ENCODE measurements around the gene ULK4. TPM values are rescaled to one million over a fixed set of nuclear protein-coding genes. Genes with fewer than 3 reads are reported as not detected.

Gene ULK4
- total and polyA plus RNA-seq, 2 of the 4 experiments (the other 2 are of a cell fraction): 2.7 to 5.0 TPM

GRCh38 chr3:41794748-41795589, 166.9 kb downstream of the ULK4 start:
- CTCF ChIA-PET: no interaction called here
- no peak for DNase-seq
- POLR2A ChIA-PET (ENCODE audit: unreplicated experiment): no interaction called here

More at GRCh38 chr3:41794748-41795589, 166.9 kb downstream of the ULK4 start:
- no peak overlapping the region for H4K8ac ChIP-seq (ENCODE audit: low read depth in 2 of 2, low read length in 2 of 2)
- dilution Hi-C loops (cut with HindIII; ENCODE audit: low sequenced_read_pairs, unreplicated experiment): no loop called here
- no peaks in the 10 kb centered on the region for H3K79me1 ChIP-seq (ENCODE audit: low read depth in 1 of 2, low read length in 2 of 2)
- H3K18ac ChIP-seq (ENCODE audit: low read depth, low read length): no peak overlapping the region
- no peak overlapping the region for H2BK5ac ChIP-seq (ENCODE audit: low read depth, low read length, poor library complexity, severe bottlenecking)
- no peak overlapping the region for H2AFZ ChIP-seq (replicated peaks; ENCODE audit: low read length, poor library complexity)
- H2BK20ac ChIP-seq (ENCODE audit: low read depth, low read length): no peak overlapping the region
- no peak overlapping the region for H3K56ac ChIP-seq (ENCODE audit: extremely low read depth, insufficient read depth, low read length)
- H4K5ac ChIP-seq (ENCODE audit: low read depth, low read length): no peak overlapping the region
- H2AK5ac ChIP-seq (ENCODE audit: low read depth, low read length): no peak overlapping the region
- H3K23ac ChIP-seq (ENCODE audit: low read depth, low read length): no peak overlapping the region
- in situ Hi-C loops (cut with MboI; ENCODE audit: low sequenced_read_pairs): no loop called here
- H3K27me3 ChIP-seq (ENCODE audit: control insufficient read depth, insufficient read depth, low read length): no peaks in the 10 kb centered on the region
- no peak overlapping the region for H3K9ac ChIP-seq (ENCODE audit: low read depth, low read length)
- H2BK15ac ChIP-seq (ENCODE audit: low read depth, low read length): no peak overlapping the region
- intact Hi-C loops (cut with micrococcal nuclease): no loop called here
- H3K14ac ChIP-seq (replicated peaks; ENCODE audit: low read depth, low read length): no peak overlapping the region
- no peak overlapping the region for H2AK9ac ChIP-seq (replicated peaks; ENCODE audit: low read depth, low read length, poor library complexity)
- no peaks in the 10 kb centered on the region for H3K36me3 ChIP-seq (ENCODE audit: control insufficient read depth, insufficient read depth, low read length)
- no peak for ATAC-seq (ENCODE audit: low read depth)
- H3K9me3 ChIP-seq (ENCODE audit: control insufficient read depth, insufficient read depth, low read length): no peaks in the 10 kb centered on the region
- no peak overlapping the region for H3K27ac ChIP-seq (ENCODE audit: insufficient read depth, low read length)
- H3K4me1 ChIP-seq (ENCODE audit: control insufficient read depth, insufficient read depth, low read length): no peaks in the 10 kb centered on the region
- H3K4me2 ChIP-seq (ENCODE audit: low read depth, low read length): no peak overlapping the region
- H4K91ac ChIP-seq (ENCODE audit: insufficient read depth, low read depth, low read length): no peak overlapping the region
- H4K20me1 ChIP-seq (ENCODE audit: insufficient read depth, low read length): no peaks in the 10 kb centered on the region
- no peaks in the 10 kb centered on the region for H3K9me1 ChIP-seq (ENCODE audit: insufficient read depth, low read length)
- H2BK120ac ChIP-seq (ENCODE audit: low read depth, low read length): no peak overlapping the region
- no TSS peak for BruUV-seq (replicated peaks)
- no peak overlapping the region for H3K4ac ChIP-seq (ENCODE audit: low read depth, low read length)
- TF ChIP-seq BHLHE40 (IDR thresholded peaks at IDR 0.05; ENCODE audit: low read depth, low read length) (no peak), MXI1 (IDR thresholded peaks at IDR 0.05; ENCODE audit: borderline replicate concordance, low read depth, low read length) (no peak), CHD1 (IDR thresholded peaks at IDR 0.05; ENCODE audit: low read depth, low read length) (no peak), CEBPB (IDR thresholded peaks at IDR 0.05; ENCODE audit: low read depth, low read length) (no peak), POLR2A (IDR thresholded peaks at IDR 0.05; ENCODE audit: low read depth, low read length) (no peak), NFE2L2 (IDR thresholded peaks at IDR 0.05; ENCODE audit: low read depth, low read length) (no peak), SMC3 (IDR thresholded peaks at IDR 0.05; ENCODE audit: low read depth, low read length) (no peak), MAFK (IDR thresholded peaks at IDR 0.05; ENCODE audit: low read depth, low read length) (no peak), RFX5 (IDR thresholded peaks at IDR 0.05; ENCODE audit: low read depth, low read length) (no peak), CTCF (conservative IDR thresholded peaks at IDR 0.05; ENCODE audit: low read depth, low read length) (no peak), MAZ (IDR thresholded peaks at IDR 0.05; ENCODE audit: borderline replicate concordance, low read depth, low read length) (no peak), RAD21 (IDR thresholded peaks at IDR 0.05; ENCODE audit: low read length) (no peak), USF2 (IDR thresholded peaks at IDR 0.05; ENCODE audit: low read depth, low read length) (no peak), RCOR1 (IDR thresholded peaks at IDR 0.05; ENCODE audit: insufficient replicate concordance, low read length) (no peak), FOS (IDR thresholded peaks at IDR 0.05; ENCODE audit: low read depth, low read length) (no peak), ELK1 (IDR thresholded peaks at IDR 0.05; ENCODE audit: borderline replicate concordance, low read depth, low read length) (no peak)
- WGBS, 2 experiments (ENCODE audit: extremely low coverage in 2 of 2, insufficient read length in 1 of 2): no CpG with 5 or more reads among the region's 5 CpGs
- H3K4me3 ChIP-seq (ENCODE audit: insufficient read depth, low read depth, low read length): no peak overlapping the region
